BE2C (cell line): Measurements from ENCODE around the gene STAG1.
"Not testable (repeated sequence)": the region's sequence is repeated elsewhere in the genome, so short reads cannot be mapped to it uniquely, and the experiment has no call there.

Source experiments
- DNase-seq: peaks from one replicate; pipeline ENCODE4 v3.0.0-alpha.2; 2020
- H3K27me3 ChIP-seq: fragments of 250-450 bp; sonication (Bioruptor Pico); 2 replicates; pipeline ENCODE4 v1.5.1; 2020; ENCODE audit warnings: mild to moderate bottlenecking
- H3K36me3 ChIP-seq: fragments of 250-450 bp; sonication (Bioruptor Pico); 2 replicates; pipeline ENCODE4 v1.5.1; 2020; ENCODE audit warnings: mild to moderate bottlenecking
- H3K4me1 ChIP-seq: fragments of 250-450 bp; sonication (Bioruptor Pico); 2 replicates; pipeline ENCODE4 v1.5.1; 2020
- H3K4me3 ChIP-seq: 2 replicates; pipeline ENCODE4 v1.5.1; 2011; ENCODE audit warnings: low read depth, low read length
- H3K9me3 ChIP-seq: fragments of 250-450 bp; sonication (Bioruptor Pico); 2 replicates; pipeline ENCODE4 v1.5.1; 2020
- CTCF ChIP-seq: IDR thresholded peaks from 2 replicates; pipeline ENCODE4 v1.5.1; 2012; ENCODE audit warnings: mild to moderate bottlenecking, low read depth, low read length

The STAG1 gene

GRCh38 chr3:136617198-136617597 is 135.0 kb downstream of the STAG1 start:
- no peak overlapping the region for H3K4me3 ChIP-seq
- DNase-seq, result no peak
- no peaks in the 10 kb centered on the region for H3K9me3 ChIP-seq
- no peaks in the 10 kb centered on the region; the same call in none of the 2 replicates for H3K36me3 ChIP-seq
- H3K4me1 ChIP-seq, result no peaks in the 10 kb centered on the region
- no peaks in the 10 kb centered on the region for H3K27me3 ChIP-seq
- no peak for TF ChIP-seq CTCF

GRCh38 chr3:136612512-136612911 is 139.7 kb downstream of the STAG1 start:
- no peak for TF ChIP-seq CTCF
- no peak for DNase-seq
- no peak overlapping the region for H3K4me3 ChIP-seq
- no peaks in the 10 kb centered on the region for H3K9me3 ChIP-seq
- no peaks in the 10 kb centered on the region; the same call in 1 of the 2 replicates for H3K36me3 ChIP-seq
- no peaks in the 10 kb centered on the region for H3K4me1 ChIP-seq
- no peaks in the 10 kb centered on the region for H3K27me3 ChIP-seq

GRCh38 chr3:136606990-136607389 is 145.2 kb downstream of the STAG1 start:
- Histone ChIP-seq H3K4me3 (no peak overlapping the region), H3K4me1 (no peaks in the 10 kb centered on the region), H3K36me3 (no peaks in the 10 kb centered on the region), H3K27me3 (no peaks in the 10 kb centered on the region), H3K9me3 (no peaks in the 10 kb centered on the region)
- no peak for DNase-seq
- TF ChIP-seq CTCF, result no peak

- not testable (repeated sequence) for H3K9me3 ChIP-seq, H3K4me1 ChIP-seq, H3K4me3 ChIP-seq, H3K36me3 ChIP-seq, DNase-seq, H3K27me3 ChIP-seq
These were observed 146.0 kb downstream of the STAG1 start for GRCh38 chr3:136606216-136606615.

DNA sequence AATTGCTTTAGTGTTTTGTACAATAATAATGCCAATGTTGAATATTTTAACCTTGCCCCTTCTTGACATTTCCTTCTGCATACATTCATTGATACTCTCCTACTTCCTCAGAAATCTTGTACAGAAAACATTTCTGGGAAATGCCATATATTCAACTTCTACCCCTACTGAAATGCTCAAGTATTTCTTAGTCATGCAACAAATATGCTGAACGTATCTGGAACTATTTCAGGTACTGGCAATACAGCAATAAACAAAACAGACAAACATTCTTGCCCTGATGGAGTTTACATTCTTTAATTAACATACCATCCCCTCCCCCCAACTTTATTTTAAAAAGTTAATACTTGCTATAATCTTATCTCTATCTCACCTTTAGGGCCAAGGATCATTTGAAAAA is 147.2 kb downstream of the STAG1 start:
- no peak for TF ChIP-seq CTCF
- no peaks in the 10 kb centered on the region for H3K36me3 ChIP-seq
- no peak for DNase-seq
- H3K9me3 ChIP-seq, result no peaks in the 10 kb centered on the region
- H3K4me3 ChIP-seq, result no peak overlapping the region
- no peaks in the 10 kb centered on the region for H3K27me3 ChIP-seq
- no peaks in the 10 kb centered on the region for H3K4me1 ChIP-seq

- TF ChIP-seq CTCF, result no peak
- H3K27me3 ChIP-seq, result no peaks in the 10 kb centered on the region
- DNase-seq, result no peak
- no peaks in the 10 kb centered on the region for H3K9me3 ChIP-seq
- H3K4me3 ChIP-seq, result no peak overlapping the region
- H3K4me1 ChIP-seq, result no peaks in the 10 kb centered on the region
- H3K36me3 ChIP-seq, result no peaks in the 10 kb centered on the region
These were observed 149.4 kb downstream of the STAG1 start for GRCh38 chr3:136602818-136603217.

DNA sequence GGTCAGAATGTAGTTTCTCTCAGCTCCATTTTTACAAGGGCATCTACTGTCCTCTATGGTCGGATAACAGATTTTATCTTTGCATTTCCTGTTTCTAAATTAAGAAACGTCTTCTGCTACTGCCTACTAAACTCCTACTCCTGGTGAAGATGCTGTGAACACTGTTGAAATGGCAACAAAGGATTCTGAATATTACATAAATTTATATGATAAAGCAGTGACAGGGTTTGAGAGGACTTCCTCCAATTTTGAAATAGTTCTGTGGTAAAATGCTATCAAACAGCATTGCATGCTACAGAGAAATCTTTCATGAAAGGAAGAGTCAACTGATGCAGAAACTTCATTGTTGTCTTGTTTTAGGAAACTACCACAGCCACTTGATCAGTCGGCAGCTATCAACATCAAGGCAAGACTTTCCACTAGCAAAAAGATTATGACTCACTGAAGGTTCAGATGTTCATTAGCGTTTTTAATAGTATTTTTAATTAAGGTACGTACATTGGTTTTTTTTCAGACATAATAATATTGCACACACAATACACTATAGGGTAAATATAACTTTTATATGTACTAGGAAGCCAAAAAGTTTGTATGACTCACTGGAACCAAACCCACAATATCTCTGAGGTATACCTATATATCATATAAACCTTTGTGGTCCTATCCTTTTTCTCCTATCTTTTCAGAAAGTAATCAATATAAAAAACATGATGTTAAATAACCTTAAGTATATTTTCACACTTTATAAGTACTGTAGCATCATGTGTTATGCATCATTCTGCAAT is 156.1 kb downstream of the STAG1 start:
- H3K36me3 ChIP-seq, result no peaks in the 10 kb centered on the region
- H3K4me3 ChIP-seq, result no peak overlapping the region
- H3K4me1 ChIP-seq, result peaks cover 2% of the 10 kb centered on the region; the same call in 1 of the 2 replicates
- H3K9me3 ChIP-seq, result no peaks in the 10 kb centered on the region
- DNase-seq, result no peak
- TF ChIP-seq CTCF, result no peak
- H3K27me3 ChIP-seq, result no peaks in the 10 kb centered on the region
